Kasumi-1 (cell line): ENCODE data around the gene SGMS1.
"Not testable (repeated sequence)": the region's sequence is repeated elsewhere in the genome, so short reads cannot be mapped to it uniquely, and the experiment has no call there.

ENCODE experiments used
- DNase-seq, 2 experiments: peaks; one replicate each; lab custom pipeline; 2025; lab: John Stamatoyannopoulos, UW

The SGMS1 gene

GRCh38 chr10:50309342-50309741 lies 314.4 kb downstream of the SGMS1 start:
- no peak for DNase-seq

GRCh38 chr10:50304660-50305059 lies 319.1 kb downstream of the SGMS1 start:
- no peak for DNase-seq

DNA sequence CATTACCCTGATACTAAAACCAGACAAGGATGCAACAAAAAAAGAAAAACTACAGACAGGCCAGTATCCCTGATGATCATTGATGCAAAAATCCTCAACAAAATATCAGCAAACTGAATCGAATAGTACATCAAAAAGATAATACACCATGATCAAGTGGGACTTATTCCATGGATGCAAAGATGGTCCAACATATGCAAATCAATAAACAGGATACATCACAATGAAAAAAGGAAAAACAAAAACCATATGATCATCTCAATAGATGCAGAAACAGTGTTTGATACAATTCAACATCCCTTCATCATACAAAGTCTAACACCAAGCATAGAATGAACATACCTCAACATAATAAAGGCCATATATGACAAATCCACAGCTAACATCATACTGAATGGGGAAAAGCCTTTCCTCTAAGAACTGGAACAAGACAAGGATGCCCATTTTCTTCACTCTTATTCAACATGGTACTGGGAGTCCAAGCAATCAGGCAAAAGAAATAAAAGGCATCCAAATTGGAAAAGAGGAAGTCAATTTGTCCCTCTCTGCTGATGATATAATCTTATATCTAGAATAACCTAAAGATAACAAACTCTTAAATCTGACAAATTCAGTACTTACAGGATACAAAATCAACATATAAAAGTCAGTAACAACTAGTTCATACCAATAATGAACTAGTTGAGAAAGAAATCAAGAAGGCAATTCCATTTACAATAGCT lies 323.6 kb downstream of the SGMS1 start:
- no peak for DNase-seq

GRCh38 chr10:50295367-50295766 lies 328.4 kb downstream of the SGMS1 start:
- no peak for DNase-seq

- DNase-seq = no peak
Observed at GRCh38 chr10:50294582-50294981, 329.2 kb downstream of the SGMS1 start.

DNA sequence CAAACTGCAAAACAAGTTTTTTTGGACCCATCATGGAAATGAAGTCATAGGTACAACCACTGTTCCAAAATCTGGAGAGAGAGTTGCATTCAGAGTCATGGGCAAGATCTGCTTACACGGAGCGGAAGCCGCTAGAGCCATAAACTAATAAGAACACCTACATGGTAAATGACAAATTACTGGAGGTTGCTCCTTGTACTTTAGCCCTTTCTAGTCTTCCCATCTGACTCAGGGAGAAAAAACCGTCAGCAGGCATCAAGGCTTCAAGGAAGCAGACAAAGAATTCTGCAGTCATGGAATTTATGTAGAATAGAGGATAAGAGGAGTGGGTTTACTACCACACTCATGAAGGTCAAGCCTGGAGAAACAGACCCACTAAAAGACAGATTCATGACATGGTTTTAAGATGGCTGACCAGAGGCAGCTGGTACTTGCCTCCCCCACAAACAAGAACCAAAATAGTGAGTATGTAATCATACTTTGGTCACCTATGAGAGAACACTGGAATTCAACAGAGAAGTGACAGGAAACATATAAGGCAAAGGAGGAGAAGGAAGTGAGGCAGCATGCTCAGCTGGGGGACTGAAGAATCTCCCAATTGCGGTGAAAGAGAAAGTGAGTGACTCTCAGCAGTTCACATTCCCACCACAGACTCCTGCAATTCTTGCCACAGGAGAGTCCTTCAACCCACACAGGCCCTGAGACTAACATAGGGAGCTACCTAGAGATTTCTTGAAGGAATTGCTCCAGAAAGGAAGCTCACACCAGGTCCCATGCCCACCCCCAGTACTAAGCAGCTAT lies 330.0 kb downstream of the SGMS1 start:
- DNase-seq = peak; percentile 26 to 28

- no peak for DNase-seq
Observed at GRCh38 chr10:50291261-50291850, 332.4 kb downstream of the SGMS1 start.

- no peak for DNase-seq
Observed at GRCh38 chr10:50289196-50289595, 334.6 kb downstream of the SGMS1 start.

DNA sequence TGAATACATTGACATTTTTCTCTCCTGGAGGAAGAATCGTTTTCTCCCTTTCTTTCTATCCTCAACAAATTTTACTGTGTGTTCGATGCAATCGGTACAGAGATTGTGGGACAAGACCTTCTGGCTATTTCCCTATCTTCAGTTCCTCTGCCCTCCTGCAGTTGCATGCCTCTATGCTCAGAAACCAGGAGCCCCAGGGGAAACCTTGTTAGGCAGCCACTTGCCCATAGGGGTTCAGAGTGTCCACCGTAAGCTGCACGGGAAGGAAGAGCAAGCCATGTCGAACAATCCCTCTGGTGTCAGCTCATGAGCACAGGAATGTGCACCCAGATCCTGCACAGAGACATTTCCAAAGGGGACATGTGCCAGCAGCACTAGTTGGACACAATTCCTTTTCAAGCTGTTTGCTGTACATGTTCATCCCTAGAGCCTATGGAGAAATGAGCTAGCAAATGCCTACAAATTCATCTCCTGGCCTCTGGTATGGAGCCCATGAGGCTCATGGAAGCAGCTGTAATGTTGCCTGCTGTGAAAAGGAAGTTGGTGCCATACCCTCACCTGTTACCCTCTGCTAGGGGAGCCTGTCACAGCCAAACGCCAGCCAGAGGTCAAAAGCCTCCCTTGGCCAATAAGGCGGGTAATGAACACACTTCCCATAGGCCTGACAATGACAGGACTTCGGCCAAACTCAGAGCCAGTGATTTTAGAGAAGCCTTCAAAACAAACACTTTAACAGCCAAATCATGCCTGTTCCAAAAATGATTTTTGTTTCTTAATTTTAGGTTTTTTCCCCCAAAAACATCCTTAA lies 336.6 kb downstream of the SGMS1 start:
- no peak for DNase-seq

DNA sequence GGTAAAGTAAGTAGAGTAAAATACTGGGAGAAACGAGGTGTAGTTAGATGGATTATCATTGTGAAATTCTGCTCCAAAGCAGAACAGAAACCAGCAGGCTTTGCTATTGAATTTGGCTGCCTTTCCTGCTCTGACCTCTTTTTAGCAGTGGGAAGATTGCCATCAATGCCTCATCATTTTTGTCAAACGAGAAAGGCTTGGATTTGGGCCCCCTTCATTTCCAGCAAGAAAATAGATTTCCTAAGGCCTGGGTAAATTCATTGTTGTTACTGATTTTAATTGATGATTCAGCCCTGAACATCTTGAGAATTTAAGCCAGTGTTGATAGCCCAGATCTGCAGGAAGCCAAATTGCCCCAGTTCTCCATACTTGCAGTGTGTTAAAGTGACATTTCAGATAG lies 337.2 kb downstream of the SGMS1 start:
- DNase-seq = no peak

GRCh38 chr10:50281967-50282522 lies 341.7 kb downstream of the SGMS1 start:
- DNase-seq = no peak

DNA sequence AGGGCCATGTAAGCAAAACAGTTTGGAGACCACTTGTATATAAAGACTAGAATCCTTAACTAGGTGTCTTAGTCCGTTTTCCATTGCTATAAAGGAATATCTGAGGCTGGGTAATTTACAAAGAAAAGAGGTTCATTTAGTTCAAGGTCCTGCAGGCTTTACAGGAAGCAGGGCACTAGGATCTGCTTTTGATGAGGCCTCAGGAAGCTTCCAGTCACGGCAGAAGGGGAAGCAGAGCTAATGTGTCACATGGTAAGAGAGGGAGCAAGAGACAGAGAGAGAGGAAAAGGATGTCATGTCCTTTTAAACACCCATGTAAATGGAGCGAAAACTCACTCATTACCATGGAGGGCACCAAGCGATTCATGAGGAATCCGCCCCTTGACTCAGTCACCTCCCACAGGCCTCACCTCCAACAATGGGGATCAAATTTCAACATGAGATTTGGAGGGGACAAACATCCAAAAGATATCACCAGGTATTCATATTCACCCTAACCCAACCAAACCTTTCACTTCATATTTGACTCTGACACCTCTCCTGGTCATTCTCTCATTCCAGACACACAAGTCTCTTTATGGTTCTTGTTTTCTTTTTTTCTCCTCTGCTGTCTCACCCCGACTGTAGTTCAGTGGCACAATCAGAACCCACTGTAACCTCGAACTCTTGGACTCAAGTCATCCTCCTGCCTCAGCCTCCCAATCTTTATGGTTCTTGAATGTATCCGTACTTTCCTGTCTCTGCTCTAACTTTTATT lies 342.4 kb downstream of the SGMS1 start:
- no peak for DNase-seq

- DNase-seq = no peak
Observed at GRCh38 chr10:50280049-50280841, 343.5 kb downstream of the SGMS1 start.

GRCh38 chr10:50279489-50279888 lies 344.3 kb downstream of the SGMS1 start:
- no peak for DNase-seq

DNA sequence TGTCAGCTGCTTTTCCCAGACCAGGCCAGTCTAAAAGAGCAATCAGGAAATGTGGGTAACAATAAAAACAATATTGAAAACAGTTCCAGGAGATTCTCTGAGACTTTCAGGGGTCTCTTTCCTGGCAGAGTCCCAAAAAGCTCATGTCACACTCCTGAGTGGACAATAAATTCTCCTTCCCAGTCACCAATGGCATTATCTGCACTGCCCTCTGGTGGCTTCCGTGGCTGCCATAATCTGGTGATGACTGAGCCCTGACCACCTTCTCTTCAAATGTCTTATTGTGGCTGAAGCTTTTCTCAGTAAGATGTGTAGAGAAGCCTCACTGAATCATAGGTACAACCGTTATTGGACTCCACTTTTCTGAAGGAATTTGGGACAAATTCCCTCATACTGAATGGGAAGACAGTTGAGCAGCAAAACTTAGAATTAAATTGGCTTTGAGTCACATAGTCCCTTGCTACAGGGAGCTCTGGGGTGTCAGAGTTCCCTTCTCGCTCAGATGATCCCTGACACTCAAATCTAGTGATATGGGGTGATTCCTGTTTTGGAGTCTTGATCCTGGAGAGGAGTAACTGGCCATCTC lies 348.0 kb downstream of the SGMS1 start:
- peak; percentile 39 to 56 for DNase-seq

- no peak for DNase-seq
Observed at GRCh38 chr10:50272531-50272930, 351.2 kb downstream of the SGMS1 start.

- DNase-seq = no peak
Observed at GRCh38 chr10:50271564-50272250, 352.0 kb downstream of the SGMS1 start.

DNA sequence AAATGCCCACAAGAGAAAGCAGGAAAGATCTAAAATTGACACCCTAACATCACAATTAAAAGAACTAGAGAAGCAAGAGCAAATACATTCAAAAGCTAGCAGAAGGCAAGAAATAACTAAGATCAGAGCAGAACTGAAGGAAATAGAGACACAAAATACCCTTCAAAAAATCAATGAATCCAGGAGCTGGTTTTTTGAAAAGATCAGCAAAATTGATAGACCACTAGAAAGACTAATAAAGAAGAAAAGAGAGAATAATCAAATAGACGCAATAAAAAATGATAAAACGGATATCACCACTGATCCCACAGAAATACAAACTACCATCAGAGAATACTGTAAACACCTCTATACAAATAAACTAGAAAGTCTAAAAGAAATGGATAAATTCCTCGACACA lies 355.9 kb downstream of the SGMS1 start:
- DNase-seq = not testable (repeated sequence)

GRCh38 chr10:50262625-50263024 lies 361.1 kb downstream of the SGMS1 start:
- DNase-seq = not testable (repeated sequence)
